IMR-90 (cell line): ENCODE data around the gene FMN1. TPM values are rescaled to one million over a fixed set of nuclear protein-coding genes. Genes with fewer than 3 reads are reported as not detected.

ENCODE experiments used
- ATAC-seq: fragments of 200-7000 bp; cut with Tn5 transposase; 2 replicates; pipeline ENCODE4 v1.9.1; 2020; ENCODE audit warnings: low read depth, mild to moderate bottlenecking, moderate library complexity
- BruUV-seq: library from RNA; stranded (reverse); fragments of 400-500 nt; replicated peaks from 2 replicates; lab custom pipeline; 2021; lab: Mats Ljungman, UMichigan
- CTCF ChIA-PET: fragments of 300-600 bp; formaldehyde crosslinking; extraction: SDS; loops from one replicate; lab custom pipeline; 2021; ENCODE audit warnings: antibody characterized with exemption; lab: Yijun Ruan, JAX
- POLR2A ChIA-PET: fragments of 300-600 bp; sonication (Branson Sonifier 250); formaldehyde crosslinking; loops from one replicate; lab custom pipeline; 2022; ENCODE audit warnings: antibody characterized with exemption; ENCODE audit not compliant: unreplicated experiment; lab: Charles Lee
- DNase-seq: peaks from one replicate; pipeline ENCODE4 v3.0.0; 2013
- H2AFZ ChIP-seq: replicated peaks from 2 replicates; pipeline ENCODE3; 2013; ENCODE audit warnings: low read length, mild to moderate bottlenecking; ENCODE audit not compliant: poor library complexity
- H2AK5ac ChIP-seq: 2 replicates; pipeline ENCODE4 v1.6.1; 2013; ENCODE audit warnings: low read depth, low read length, inconsistent platforms
- H2AK9ac ChIP-seq: replicated peaks from 2 replicates; pipeline ENCODE3; 2013; ENCODE audit warnings: mild to moderate bottlenecking, low read depth, low read length, moderate library complexity; ENCODE audit not compliant: poor library complexity
- H2BK120ac ChIP-seq: 2 replicates; pipeline ENCODE4 v1.6.1; 2013; ENCODE audit warnings: low read depth, low read length, inconsistent platforms
- H2BK15ac ChIP-seq: 3 replicates; pipeline ENCODE4 v1.6.1; 2013; ENCODE audit warnings: low read depth, low read length, inconsistent platforms
- H2BK20ac ChIP-seq: 2 replicates; pipeline ENCODE4 v1.6.1; 2013; ENCODE audit warnings: low read depth, mild to moderate bottlenecking, inconsistent platforms, low read length, moderate library complexity
- H2BK5ac ChIP-seq: 2 replicates; pipeline ENCODE4 v1.6.1; 2013; ENCODE audit warnings: mild to moderate bottlenecking, low read depth, low read length, inconsistent platforms; ENCODE audit not compliant: poor library complexity, severe bottlenecking
- H3K14ac ChIP-seq: replicated peaks from 2 replicates; pipeline ENCODE4 v1.6.1; 2013; ENCODE audit warnings: low read depth, low read length, inconsistent platforms
- H3K18ac ChIP-seq: 2 replicates; pipeline ENCODE4 v1.6.1; 2013; ENCODE audit warnings: low read depth, low read length, control low read depth
- H3K23ac ChIP-seq: 2 replicates; pipeline ENCODE4 v1.6.1; 2013; ENCODE audit warnings: low read depth, low read length, inconsistent platforms
- H3K27ac ChIP-seq: 2 replicates; pipeline ENCODE4 v1.5.1; 2013; ENCODE audit warnings: mild to moderate bottlenecking, control low read depth, low read length; ENCODE audit not compliant: insufficient read depth
- H3K27me3 ChIP-seq: 2 replicates; pipeline ENCODE4 v1.6.1; 2013; ENCODE audit warnings: low read length; ENCODE audit not compliant: control insufficient read depth, insufficient read depth
- H3K36me3 ChIP-seq: 2 replicates; pipeline ENCODE4 v1.6.1; 2013; ENCODE audit warnings: low read length, mixed read lengths; ENCODE audit not compliant: control insufficient read depth, insufficient read depth
- H3K4ac ChIP-seq: 2 replicates; pipeline ENCODE4 v1.6.1; 2013; ENCODE audit warnings: low read depth, low read length, inconsistent platforms
- H3K4me1 ChIP-seq: 2 replicates; pipeline ENCODE4 v1.6.1; 2013; ENCODE audit warnings: low read length, mixed read lengths; ENCODE audit not compliant: control insufficient read depth, insufficient read depth
- H3K4me2 ChIP-seq: 2 replicates; pipeline ENCODE4 v1.6.1; 2013; ENCODE audit warnings: low read depth, mild to moderate bottlenecking, control low read depth, low read length, moderate library complexity
- H3K4me3 ChIP-seq: 2 replicates; pipeline ENCODE4 v1.5.1; 2013; ENCODE audit warnings: low read depth, mild to moderate bottlenecking, control low read depth, low read length, moderate library complexity; ENCODE audit not compliant: insufficient read depth
- H3K56ac ChIP-seq: 2 replicates; pipeline ENCODE4 v1.6.1; 2013; ENCODE audit warnings: low read length, inconsistent platforms; ENCODE audit not compliant: insufficient read depth; ENCODE audit errors: extremely low read depth
- H3K79me1 ChIP-seq, 2 experiments: 2 replicates each; pipeline ENCODE4 v1.6.1; 2013; ENCODE audit warnings: low read length in 2 of 2, inconsistent platforms in 1 of 2, low read depth in 1 of 2
- H3K9ac ChIP-seq: 2 replicates; pipeline ENCODE4 v1.6.1; 2013; ENCODE audit warnings: low read depth, low read length, control low read depth
- H3K9me1 ChIP-seq: 2 replicates; pipeline ENCODE4 v1.6.1; 2013; ENCODE audit warnings: low read length, inconsistent platforms; ENCODE audit not compliant: insufficient read depth
- H3K9me3 ChIP-seq: 2 replicates; pipeline ENCODE4 v1.6.1; 2013; ENCODE audit warnings: low read length; ENCODE audit not compliant: control insufficient read depth, insufficient read depth
- H4K20me1 ChIP-seq: 2 replicates; pipeline ENCODE4 v1.6.1; 2013; ENCODE audit warnings: low read length, inconsistent platforms; ENCODE audit not compliant: insufficient read depth
- H4K5ac ChIP-seq: 2 replicates; pipeline ENCODE4 v1.6.1; 2013; ENCODE audit warnings: mild to moderate bottlenecking, low read depth, low read length, control low read depth
- H4K8ac ChIP-seq, 2 experiments: 2 replicates each; pipeline ENCODE4 v1.6.1; 2013; ENCODE audit warnings: low read depth in 2 of 2, low read length in 2 of 2, control low read depth in 1 of 2, inconsistent platforms in 1 of 2
- H4K91ac ChIP-seq: 2 replicates; pipeline ENCODE4 v1.6.1; 2013; ENCODE audit warnings: low read depth, low read length, inconsistent platforms; ENCODE audit not compliant: insufficient read depth
- CHD1 ChIP-seq: IDR thresholded peaks from 2 replicates; pipeline ENCODE4 v1.6.1; 2012; ENCODE audit warnings: low read depth, low read length, improper control_type of control experiment
- NFE2L2 ChIP-seq: fragments of 150-350 bp; IDR thresholded peaks from 2 replicates; pipeline ENCODE4 v1.6.1; 2016; ENCODE audit warnings: low read depth, mild to moderate bottlenecking, low read length
- RAD21 ChIP-seq: IDR thresholded peaks from 2 replicates; pipeline ENCODE4 v1.6.1; 2012; ENCODE audit warnings: low read length, improper control_type of control experiment
- WGBS, 2 experiments: methylation state at CpG; one replicate each; pipeline versions ENCODE4 v1.1.5 to v1.1.7; 2013; ENCODE audit warnings: missing lambda C conversion rate in 2 of 2; ENCODE audit not compliant: insufficient read length in 1 of 2; ENCODE audit errors: extremely low coverage in 2 of 2; 5-methylcytosine and 5-hydroxymethylcytosine counted together
- dilution Hi-C: fragments of 300-500 bp; cut with HindIII; formaldehyde crosslinking; loops from one replicate; pipeline ENCODE4 v1.14.3; 2018; ENCODE audit warnings: low sequenced_read_pairs; ENCODE audit not compliant: unreplicated experiment
- in situ Hi-C: fragments of 300-500 bp; cut with MboI; formaldehyde crosslinking; loops from 3 replicates; pipeline ENCODE4 v1.14.3; 2019; ENCODE audit warnings: low sequenced_read_pairs, inconsistent platforms, mixed read lengths
- intact Hi-C: fragments of 100-400 bp; cut with micrococcal nuclease; formaldehyde crosslinking; loops from 2 replicates; pipeline ENCODE4 v1.10.0; 2022
- polyA plus RNA-seq, 3 experiments: library from polyadenylated mRNA; depleted of rRNA; stranded (reverse); fragments of >200 nt; gene quantifications; 2 replicates each; pipeline ENCODE4 v1.2.3, GENCODE V29; 2012; ENCODE audit warnings: low replicate concordance in 1 of 3
- total RNA-seq: library from RNA; depleted of rRNA; stranded (reverse); fragments of >200 nt; gene quantifications from 2 replicates; pipeline ENCODE4 v1.2.3, GENCODE V29; 2012

FMN1 gene
- total and polyA plus RNA-seq, 2 of the 4 experiments (the other 2 are of a cell fraction): 7.3 to 17.6 TPM

DNA sequence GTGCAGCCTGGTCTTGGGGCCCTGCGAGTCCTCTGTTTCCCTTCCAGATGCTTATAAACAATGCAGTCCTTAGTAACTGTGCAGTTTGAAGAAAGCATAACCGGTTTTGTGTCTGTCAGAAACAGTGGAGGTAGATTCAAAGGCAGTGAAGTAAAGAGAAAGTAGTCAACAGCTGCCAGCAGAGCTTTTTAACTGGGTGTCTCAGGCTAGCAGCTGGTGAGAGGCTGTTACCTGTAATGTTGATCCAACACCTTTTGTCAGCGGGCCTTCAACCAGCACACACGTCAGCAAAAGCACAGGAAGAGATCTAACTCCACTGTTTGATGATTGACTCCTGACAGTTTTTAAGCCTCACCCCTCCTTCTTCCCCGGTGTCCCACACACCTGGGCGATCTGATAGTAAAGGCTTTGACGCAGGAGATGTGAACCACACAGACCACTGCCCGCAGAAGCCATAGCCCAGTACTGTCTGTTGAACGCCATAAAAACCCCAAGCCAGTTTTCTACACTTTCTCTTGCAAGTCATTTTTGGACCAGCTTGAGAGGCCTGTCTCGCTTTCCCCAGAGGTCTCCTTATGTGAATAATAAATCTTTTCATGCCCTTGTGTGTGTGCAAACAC, 178.0 kb downstream of the FMN1 start:
- H3K56ac ChIP-seq: no peak overlapping the region
- ChIA-PET POLR2A (no interaction called here), CTCF (no interaction called here)
- ATAC-seq (no peak), DNase-seq (no peak)
- no peaks in the 10 kb centered on the region for H3K9me3 ChIP-seq
- H4K91ac ChIP-seq: no peak overlapping the region
- H2BK15ac ChIP-seq: no peak overlapping the region; the same call in 2 of the 3 replicates
- H4K5ac ChIP-seq: no peak overlapping the region
- H3K4me2 ChIP-seq: no peak overlapping the region
- dilution Hi-C loops (no loop called here), in situ Hi-C loops (loop anchor here (5.0 kb wide), 1 partner anchor 116 kb away; no protein-coding TSS in a partner anchor), intact Hi-C loops (no loop called here)
- 0 out of 2 replicates have a peak overlapping the region, but pooled peaks have one; percentile 37 for H3K14ac ChIP-seq
- no peak overlapping the region for H3K4me3 ChIP-seq
- no peak overlapping the region; the same call in none of the 2 replicates for H3K4ac ChIP-seq
- H3K9ac ChIP-seq: no peak overlapping the region
- no peak overlapping the region for H2BK5ac ChIP-seq
- H2BK20ac ChIP-seq: 0 out of 2 replicates have a peak overlapping the region, but pooled peaks have one; percentile 40
- H2AK9ac ChIP-seq: no peak overlapping the region
- no CpG with 5 or more reads among the region's 10 CpGs for WGBS, 2 experiments
- H3K36me3 ChIP-seq: peaks cover 4% of the 10 kb centered on the region; the same call in 1 of the 2 replicates
- H4K20me1 ChIP-seq: peaks cover 37% of the 10 kb centered on the region; the same call in 1 of the 2 replicates
- H3K27ac ChIP-seq: no peak overlapping the region
- TF ChIP-seq NFE2L2: no peak
- TF ChIP-seq RAD21: no peak
- no peak for TF ChIP-seq CHD1
- no peak overlapping the region for H2BK120ac ChIP-seq
- peaks cover 13 to 71% of the 10 kb centered on the region in 2 experiments; a peak in 3 of 4 replicates for H3K79me1 ChIP-seq
- H3K27me3 ChIP-seq: no peaks in the 10 kb centered on the region
- H3K4me1 ChIP-seq: peaks cover 8% of the 10 kb centered on the region
- H3K18ac ChIP-seq: no peak overlapping the region
- H4K8ac ChIP-seq: peak overlapping the region in 1 of 2 experiments; percentile 32; a peak in 2 of 4 replicates
- H2AK5ac ChIP-seq: no peak overlapping the region
- no TSS peak for BruUV-seq
- H3K23ac ChIP-seq: no peak overlapping the region
- peaks cover 7% of the 10 kb centered on the region; the same call in 1 of the 2 replicates for H3K9me1 ChIP-seq
- H2AFZ ChIP-seq: no peak overlapping the region
